GF-D8 (cell line): ENCODE data around the gene KAT7.
A peak's percentile ranks its signal among the peaks of the same experiment; 100 is the strongest.

Experiments
- DNase-seq: peaks from one replicate; lab custom pipeline; 2025; lab: John Stamatoyannopoulos, UW

KAT7 gene

GRCh38 chr17:49760932-49761558 lies 27.4 kb upstream of the KAT7 start:
- DNase-seq = peak; percentile 15

GRCh38 chr17:49762151-49762941 lies 26.1 kb upstream of the KAT7 start:
- DNase-seq = no peak

- peak; percentile 91 for DNase-seq
Observed at GRCh38 chr17:49763735-49764558, 24.5 kb upstream of the KAT7 start, which contains the start of gene FAM117A. TSS of gene FAM117A (minus strand) at chr17:49764131. CDS start at chr17:49764087, 44 bp downstream.

GRCh38 chr17:49764559-49765180 lies 23.8 kb upstream of the KAT7 start:
- DNase-seq = no peak

GRCh38 chr17:49766918-49767530 lies 21.5 kb upstream of the KAT7 start:
- DNase-seq = no peak

- DNase-seq = no peak
Observed at GRCh38 chr17:49775546-49776260, 12.8 kb upstream of the KAT7 start.

- no peak for DNase-seq
Observed at GRCh38 chr17:49776551-49777300, 11.8 kb upstream of the KAT7 start.

- no peak for DNase-seq
Observed at GRCh38 chr17:49777563-49777962, 10.9 kb upstream of the KAT7 start.

GRCh38 chr17:49779156-49779738 lies 9.2 kb upstream of the KAT7 start:
- no peak for DNase-seq

GRCh38 chr17:49779739-49780231 lies 8.7 kb upstream of the KAT7 start:
- DNase-seq = no peak

- no peak for DNase-seq
Observed at GRCh38 chr17:49783071-49783715, 5.3 kb upstream of the KAT7 start.

- no peak for DNase-seq
Observed at GRCh38 chr17:49783791-49784190, 4.7 kb upstream of the KAT7 start.

GRCh38 chr17:49784636-49785035 lies 3.8 kb upstream of the KAT7 start:
- DNase-seq = no peak

GRCh38 chr17:49787884-49788477 lies 500 bp upstream of the KAT7 start:
- DNase-seq = no peak

- DNase-seq = no peak
Observed at GRCh38 chr17:49789243-49789578, 730 bp downstream of the KAT7 start.

- DNase-seq = no peak
Observed at GRCh38 chr17:49793309-49793708, 4.8 kb downstream of the KAT7 start.

GRCh38 chr17:49795372-49795771 lies 6.9 kb downstream of the KAT7 start:
- DNase-seq = no peak

- no peak for DNase-seq
Observed at GRCh38 chr17:49798182-49798581, 9.7 kb downstream of the KAT7 start.

GRCh38 chr17:49798738-49799137 lies 10.3 kb downstream of the KAT7 start:
- no peak for DNase-seq
